ENCODE data around the gene AFMID.
A peak's percentile ranks its signal among the peaks of the same experiment; 100 is the strongest.

The AFMID gene

DNA sequence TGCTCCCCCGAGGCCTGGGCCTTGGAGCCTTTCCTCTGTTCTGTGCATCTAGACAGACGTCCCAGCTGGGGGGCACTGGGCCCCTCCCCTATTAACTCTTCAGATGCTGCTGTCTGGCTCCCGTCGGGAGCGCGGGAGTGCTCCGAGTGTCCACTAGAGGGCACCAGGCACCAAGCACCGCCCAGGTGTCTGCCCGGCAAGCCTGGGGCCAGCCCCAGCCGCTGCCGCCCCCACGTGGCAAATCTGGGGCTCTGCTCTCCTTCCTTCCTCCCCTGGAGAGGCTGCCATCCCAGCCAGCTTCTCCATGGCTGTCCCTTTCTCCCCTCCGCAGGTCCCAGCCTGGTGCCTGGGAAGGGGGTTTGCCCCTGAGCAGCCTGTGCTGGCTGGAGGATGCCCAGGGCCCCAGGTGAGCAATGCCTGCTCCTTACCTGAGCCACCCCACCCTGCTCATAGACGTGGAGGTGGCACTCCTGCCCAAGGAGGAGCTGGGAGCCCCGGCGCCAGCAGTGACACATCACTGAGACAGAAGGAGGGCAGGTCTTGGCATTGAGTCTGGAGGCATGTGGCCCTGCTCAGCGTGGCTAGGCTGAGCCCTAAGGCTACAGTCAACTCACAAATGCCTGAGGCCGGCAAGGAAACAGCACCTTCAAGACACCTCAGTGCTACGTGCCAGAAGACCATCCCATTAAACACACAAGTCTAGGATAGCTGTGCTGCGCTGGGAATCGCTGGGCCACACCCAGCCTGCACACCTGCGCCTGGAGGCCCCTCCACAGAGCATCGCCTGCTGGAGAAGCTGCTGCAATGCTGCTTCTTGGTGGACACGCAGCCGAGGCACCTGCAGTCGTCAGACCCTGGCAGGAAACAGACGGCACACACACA lies 64.0 kb downstream of the AFMID start (continued):
- TF ChIP-seq ZNF571 (tag by site-specific recombination; IDR thresholded peaks at IDR 0.05): no peak
- TF ChIP-seq SETDB1 (IDR thresholded peaks at IDR 0.05; ENCODE audit: insufficient read length, low read length): no peak
- TF ChIP-seq ZNF555 (tag by site-specific recombination; conservative IDR thresholded peaks at IDR 0.05): no peak
- TF ChIP-seq ZNF777 (tag by site-specific recombination; IDR thresholded peaks at IDR 0.05; ENCODE audit: borderline replicate concordance): no peak
- TF ChIP-seq KLF7 (tag by site-specific recombination; IDR thresholded peaks at IDR 0.05; ENCODE audit: borderline replicate concordance): peak; percentile 42; the same call in 1 of the 2 replicates
- TF ChIP-seq KLF10 (tag by site-specific recombination; IDR thresholded peaks at IDR 0.05): 0 out of 2 replicates have a peak, but pooled peaks have one; percentile 51
- no peak for TF ChIP-seq ZNF350 (tag by site-specific recombination; IDR thresholded peaks at IDR 0.05)
- no peak for TF ChIP-seq ZNF791 (tag by site-specific recombination; IDR thresholded peaks at IDR 0.05)
- TF ChIP-seq ZNF221 (tag by site-specific recombination; IDR thresholded peaks at IDR 0.05; ENCODE audit: borderline replicate concordance): no peak
- TF ChIP-seq ZNF211 (tag by site-specific recombination; IDR thresholded peaks at IDR 0.05; ENCODE audit: low read depth): no peak
- TF ChIP-seq ZNF747 (tag by site-specific recombination; IDR thresholded peaks at IDR 0.05): no peak
- no peak for TF ChIP-seq ZNF239 (tag by site-specific recombination; IDR thresholded peaks at IDR 0.05)

DNA sequence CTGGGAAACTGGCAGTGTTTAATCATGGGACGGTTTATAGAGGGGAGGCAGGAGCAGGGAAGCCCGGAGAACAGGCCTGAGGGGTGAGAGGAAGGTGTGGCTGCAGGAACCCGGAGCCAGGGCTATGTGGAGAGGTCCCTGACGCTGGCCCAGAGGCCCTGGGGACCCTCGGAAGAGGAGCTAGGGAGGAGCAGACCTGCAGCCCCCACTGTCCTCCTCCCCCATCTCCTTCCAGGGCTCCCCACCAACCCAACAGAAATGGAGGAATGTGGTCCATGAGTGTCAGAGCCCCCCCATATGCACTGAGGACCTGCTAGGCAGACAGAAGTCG lies 64.6 kb downstream of the AFMID start:
- no peak overlapping the region for H3K4me3 ChIP-seq (ENCODE audit: low read depth, low read length)
- H3K4me1 ChIP-seq (ENCODE audit: control insufficient read depth, insufficient read depth, low read length): no peaks in the 10 kb centered on the region
- no peaks in the 10 kb centered on the region for H3K36me3 ChIP-seq (ENCODE audit: control insufficient read depth in 2 of 2, insufficient read depth in 1 of 2, low read length in 2 of 2)
- POLR2A ChIA-PET: interaction anchor here (0.6 to 1.7 kb wide), 9 partner anchors 44 to 293 kb away, joined by 3 to 5 read pairs (median 4); partner anchors contain the start of genes AFMID, TK1 and TNRC6C
- no peaks in the 10 kb centered on the region for H3K9me3 ChIP-seq (ENCODE audit: control insufficient read depth, insufficient read depth, low read depth, low read length)
- TF ChIP-seq ZNF175 (tag by site-specific recombination; IDR thresholded peaks at IDR 0.05) (no peak), IKZF3 (tag by site-specific recombination; IDR thresholded peaks at IDR 0.05) (no peak), ZNF600 (tag by site-specific recombination; IDR thresholded peaks at IDR 0.05) (no peak), ZNF311 (tag by site-specific recombination; IDR thresholded peaks at IDR 0.05; ENCODE audit: borderline replicate concordance) (no peak), SALL2 (tag by site-specific recombination; IDR thresholded peaks at IDR 0.05; ENCODE audit: borderline replicate concordance) (no peak), ZNF239 (tag by site-specific recombination; IDR thresholded peaks at IDR 0.05) (no peak), ZBTB48 (tag by site-specific recombination; IDR thresholded peaks at IDR 0.05) (no peak), ZXDB (tag by site-specific recombination; IDR thresholded peaks at IDR 0.05) (no peak), ZNF792 (tag by site-specific recombination; IDR thresholded peaks at IDR 0.05) (no peak), ZNF155 (tag by site-specific recombination; IDR thresholded peaks at IDR 0.05) (no peak), KLF1 (tag by site-specific recombination; IDR thresholded peaks at IDR 0.05) (no peak), ZNF664 (tag by site-specific recombination; IDR thresholded peaks at IDR 0.05) (no peak)
- TF ChIP-seq, protein P1, sequence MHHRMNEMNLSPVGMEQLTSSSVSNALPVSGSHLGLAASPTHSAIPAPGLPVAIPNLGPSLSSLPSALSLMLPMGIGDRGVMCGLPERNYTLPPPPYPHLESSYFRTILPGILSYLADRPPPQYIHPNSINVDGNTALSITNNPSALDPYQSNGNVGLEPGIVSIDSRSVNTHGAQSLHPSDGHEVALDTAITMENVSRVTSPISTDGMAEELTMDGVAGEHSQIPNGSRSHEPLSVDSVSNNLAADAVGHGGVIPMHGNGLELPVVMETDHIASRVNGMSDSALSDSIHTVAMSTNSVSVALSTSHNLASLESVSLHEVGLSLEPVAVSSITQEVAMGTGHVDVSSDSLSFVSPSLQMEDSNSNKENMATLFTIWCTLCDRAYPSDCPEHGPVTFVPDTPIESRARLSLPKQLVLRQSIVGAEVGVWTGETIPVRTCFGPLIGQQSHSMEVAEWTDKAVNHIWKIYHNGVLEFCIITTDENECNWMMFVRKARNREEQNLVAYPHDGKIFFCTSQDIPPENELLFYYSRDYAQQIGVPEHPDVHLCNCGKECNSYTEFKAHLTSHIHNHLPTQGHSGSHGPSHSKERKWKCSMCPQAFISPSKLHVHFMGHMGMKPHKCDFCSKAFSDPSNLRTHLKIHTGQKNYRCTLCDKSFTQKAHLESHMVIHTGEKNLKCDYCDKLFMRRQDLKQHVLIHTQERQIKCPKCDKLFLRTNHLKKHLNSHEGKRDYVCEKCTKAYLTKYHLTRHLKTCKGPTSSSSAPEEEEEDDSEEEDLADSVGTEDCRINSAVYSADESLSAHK (tag by site-specific recombination; IDR thresholded peaks at IDR 0.05): no peak
- CTCF ChIA-PET: interaction anchor here (0.6 to 6.1 kb wide), 46 partner anchors 8 to 863 kb away, joined by 3 to 60 read pairs (median 6); partner anchors contain the start of genes AFMID, BIRC5 and TK1
- no peak overlapping the region for H3K27ac ChIP-seq (ENCODE audit: extremely low read depth, low read depth, low read length)
